WTC11 (cell line): ENCODE results near the gene CNPY4.

ENCODE experiments used
- ELF4 ChIP-seq: sonication (generic); formaldehyde crosslinking; IDR thresholded peaks from 2 replicates; pipeline ENCODE4 v1.8.1; 2022; ENCODE audit warnings: low read depth, mild to moderate bottlenecking, moderate library complexity, missing genetic modification reagents
- FOXP1 ChIP-seq: sonication (generic); formaldehyde crosslinking; IDR thresholded peaks from 2 replicates; pipeline ENCODE4 v1.8.0; 2022; ENCODE audit warnings: missing genetic modification reagents, mild to moderate bottlenecking, moderate library complexity, borderline replicate concordance
- GABPB1 ChIP-seq: sonication (generic); formaldehyde crosslinking; IDR thresholded peaks from 2 replicates; pipeline ENCODE4 v1.8.1; 2023; ENCODE audit warnings: mild to moderate bottlenecking, missing genetic modification reagents
- GRHL2 ChIP-seq: fragments of 250-450 bp; sonication (Bioruptor Pico); IDR thresholded peaks from 2 replicates; pipeline ENCODE4 v1.8.0; 2022; ENCODE audit warnings: mild to moderate bottlenecking, moderate library complexity; ENCODE audit not compliant: insufficient replicate concordance, severe bottlenecking
- MYBL2 ChIP-seq: sonication (generic); formaldehyde crosslinking; IDR thresholded peaks from 2 replicates; pipeline ENCODE4 v1.8.1; 2023; ENCODE audit warnings: mild to moderate bottlenecking, moderate library complexity, missing genetic modification reagents
- PREB ChIP-seq: sonication (generic); formaldehyde crosslinking; IDR thresholded peaks from 2 replicates; pipeline ENCODE4 v1.8.1; 2022; ENCODE audit warnings: mild to moderate bottlenecking, missing genetic modification reagents, moderate library complexity, borderline replicate concordance
- SMAD4 ChIP-seq: sonication (generic); formaldehyde crosslinking; IDR thresholded peaks from 2 replicates; pipeline ENCODE4 v1.8.0; 2022; ENCODE audit warnings: mild to moderate bottlenecking, missing genetic modification reagents
- TCF7 ChIP-seq: sonication (generic); formaldehyde crosslinking; IDR thresholded peaks from 2 replicates; pipeline ENCODE4 v1.8.0; 2022; ENCODE audit warnings: mild to moderate bottlenecking, low read depth, missing genetic modification reagents, moderate library complexity
- ZBTB21 ChIP-seq: sonication (generic); formaldehyde crosslinking; IDR thresholded peaks from 2 replicates; pipeline ENCODE4 v1.8.1; 2023; ENCODE audit warnings: mild to moderate bottlenecking, missing genetic modification reagents, borderline replicate concordance
- TF ChIP-seq, protein P1 (sequence below): fragments of 200-600 bp; IDR thresholded peaks from 2 replicates; pipeline ENCODE4 v1.8.0; 2022; ENCODE audit warnings: antibody characterized with exemption
- TF ChIP-seq, protein P2 (sequence below): sonication (generic); formaldehyde crosslinking; conservative IDR thresholded peaks from 2 replicates; pipeline ENCODE4 v1.8.1; 2022; ENCODE audit warnings: mild to moderate bottlenecking, missing genetic modification reagents
- TF ChIP-seq, protein P3 (sequence below): sonication (generic); formaldehyde crosslinking; IDR thresholded peaks from 2 replicates; pipeline ENCODE4 v1.8.1; 2023; ENCODE audit warnings: mild to moderate bottlenecking, moderate library complexity, missing genetic modification reagents

DNA sequence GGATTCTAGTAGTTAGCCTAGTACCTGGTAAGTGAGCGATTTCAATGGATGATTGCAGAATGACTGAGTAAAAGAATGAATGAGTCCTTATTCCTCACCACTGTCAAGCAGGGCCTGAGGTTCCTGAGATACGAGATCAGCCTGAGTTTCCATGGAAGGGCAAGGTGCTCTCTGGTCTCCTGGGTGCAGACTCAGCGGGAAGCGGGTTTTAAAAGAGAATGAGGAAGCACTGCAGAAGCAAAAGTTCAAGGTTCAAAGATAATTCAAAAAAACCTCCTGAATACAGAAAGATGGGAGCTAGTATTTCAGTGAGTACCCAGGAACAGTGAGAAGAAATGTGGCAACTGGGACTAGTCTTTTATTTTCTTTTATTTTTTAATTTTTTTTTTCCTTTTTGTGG is 42.2 kb upstream of the CNPY4 start:
- TF ChIP-seq, protein P1, sequence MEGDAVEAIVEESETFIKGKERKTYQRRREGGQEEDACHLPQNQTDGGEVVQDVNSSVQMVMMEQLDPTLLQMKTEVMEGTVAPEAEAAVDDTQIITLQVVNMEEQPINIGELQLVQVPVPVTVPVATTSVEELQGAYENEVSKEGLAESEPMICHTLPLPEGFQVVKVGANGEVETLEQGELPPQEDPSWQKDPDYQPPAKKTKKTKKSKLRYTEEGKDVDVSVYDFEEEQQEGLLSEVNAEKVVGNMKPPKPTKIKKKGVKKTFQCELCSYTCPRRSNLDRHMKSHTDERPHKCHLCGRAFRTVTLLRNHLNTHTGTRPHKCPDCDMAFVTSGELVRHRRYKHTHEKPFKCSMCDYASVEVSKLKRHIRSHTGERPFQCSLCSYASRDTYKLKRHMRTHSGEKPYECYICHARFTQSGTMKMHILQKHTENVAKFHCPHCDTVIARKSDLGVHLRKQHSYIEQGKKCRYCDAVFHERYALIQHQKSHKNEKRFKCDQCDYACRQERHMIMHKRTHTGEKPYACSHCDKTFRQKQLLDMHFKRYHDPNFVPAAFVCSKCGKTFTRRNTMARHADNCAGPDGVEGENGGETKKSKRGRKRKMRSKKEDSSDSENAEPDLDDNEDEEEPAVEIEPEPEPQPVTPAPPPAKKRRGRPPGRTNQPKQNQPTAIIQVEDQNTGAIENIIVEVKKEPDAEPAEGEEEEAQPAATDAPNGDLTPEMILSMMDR: no peak
- TF ChIP-seq GRHL2 (no peak), TCF7 (CRISPR knock-in tag) (no peak), SMAD4 (CRISPR knock-in tag) (no peak), PREB (CRISPR knock-in tag) (no peak), MYBL2 (CRISPR knock-in tag) (no peak), FOXP1 (CRISPR knock-in tag) (no peak), ELF4 (no peak), ZBTB21 (CRISPR knock-in tag) (no peak), GABPB1 (no peak)
- TF ChIP-seq, protein P2, sequence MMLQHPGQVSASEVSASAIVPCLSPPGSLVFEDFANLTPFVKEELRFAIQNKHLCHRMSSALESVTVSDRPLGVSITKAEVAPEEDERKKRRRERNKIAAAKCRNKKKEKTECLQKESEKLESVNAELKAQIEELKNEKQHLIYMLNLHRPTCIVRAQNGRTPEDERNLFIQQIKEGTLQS (CRISPR knock-in tag): no peak
- TF ChIP-seq, protein P3, sequence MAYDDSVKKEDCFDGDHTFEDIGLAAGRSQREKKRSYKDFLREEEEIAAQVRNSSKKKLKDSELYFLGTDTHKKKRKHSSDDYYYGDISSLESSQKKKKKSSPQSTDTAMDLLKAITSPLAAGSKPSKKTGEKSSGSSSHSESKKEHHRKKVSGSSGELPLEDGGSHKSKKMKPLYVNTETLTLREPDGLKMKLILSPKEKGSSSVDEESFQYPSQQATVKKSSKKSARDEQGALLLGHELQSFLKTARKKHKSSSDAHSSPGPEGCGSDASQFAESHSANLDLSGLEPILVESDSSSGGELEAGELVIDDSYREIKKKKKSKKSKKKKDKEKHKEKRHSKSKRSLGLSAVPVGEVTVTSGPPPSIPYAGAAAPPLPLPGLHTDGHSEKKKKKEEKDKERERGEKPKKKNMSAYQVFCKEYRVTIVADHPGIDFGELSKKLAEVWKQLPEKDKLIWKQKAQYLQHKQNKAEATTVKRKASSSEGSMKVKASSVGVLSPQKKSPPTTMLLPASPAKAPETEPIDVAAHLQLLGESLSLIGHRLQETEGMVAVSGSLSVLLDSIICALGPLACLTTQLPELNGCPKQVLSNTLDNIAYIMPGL (CRISPR knock-in tag): no peak
